GM23338 (cell line): Measurements from ENCODE around the gene IPPK. TPM values are rescaled to one million over a fixed set of nuclear protein-coding genes. Genes with fewer than 3 reads are reported as not detected.

Experiments used
- ATAC-seq: fragments of 200-7000 bp; cut with Tn5 transposase; 3 replicates; pipeline ENCODE4 v1.9.1; 2020
- DNase-seq: peaks from one replicate; pipeline ENCODE4 v3.0.0-alpha.2; 2015; ENCODE audit warnings: low spot score
- H2AFZ ChIP-seq: fragments of 200-600 bp; sonication (generic); 2 replicates; pipeline ENCODE4 v1.8.0; 2016; ENCODE audit warnings: antibody characterized with exemption, mild to moderate bottlenecking, moderate library complexity
- H3F3A ChIP-seq: fragments of 200-600 bp; sonication (generic); replicated peaks from 2 replicates; pipeline ENCODE4 v1.8.0; 2017; ENCODE audit warnings: antibody characterized with exemption, mixed run types, low read depth
- H3K27ac ChIP-seq: fragments of 200-600 bp; sonication (generic); 2 replicates; pipeline ENCODE4 v1.6.1; 2016; ENCODE audit warnings: low read depth
- H3K27me3 ChIP-seq: fragments of 200-600 bp; sonication (generic); 2 replicates; pipeline ENCODE4 v1.8.0; 2016; ENCODE audit warnings: mild to moderate bottlenecking, mixed run types, moderate library complexity; ENCODE audit not compliant: insufficient read depth
- H3K36me3 ChIP-seq: fragments of 200-600 bp; sonication (generic); 2 replicates; pipeline ENCODE4 v1.8.0; 2016; ENCODE audit warnings: mild to moderate bottlenecking; ENCODE audit not compliant: insufficient read depth
- H3K4me1 ChIP-seq: fragments of 200-600 bp; sonication (generic); 2 replicates; pipeline ENCODE4 v1.8.0; 2016; ENCODE audit warnings: mild to moderate bottlenecking, moderate library complexity; ENCODE audit not compliant: insufficient read depth
- H3K4me2 ChIP-seq: fragments of 200-600 bp; sonication (generic); 2 replicates; pipeline ENCODE4 v1.7.1; 2017; ENCODE audit warnings: mixed run types
- H3K4me3 ChIP-seq: fragments of 200-600 bp; sonication (generic); 2 replicates; pipeline ENCODE4 v1.6.1; 2016; ENCODE audit warnings: mixed run types
- H3K79me2 ChIP-seq: fragments of 200-600 bp; sonication (generic); replicated peaks from 2 replicates; pipeline ENCODE4 v1.8.0; 2017; ENCODE audit warnings: mild to moderate bottlenecking; ENCODE audit not compliant: insufficient read depth
- H3K9me2 ChIP-seq: fragments of 200-600 bp; sonication (generic); 2 replicates; pipeline ENCODE4 v1.8.0; 2017; ENCODE audit not compliant: insufficient read depth
- H4K20me1 ChIP-seq: fragments of 200-600 bp; sonication (generic); replicated peaks from 2 replicates; pipeline ENCODE4 v1.8.0; 2017; ENCODE audit warnings: mild to moderate bottlenecking; ENCODE audit not compliant: insufficient read depth
- H3K27ac Mint-ChIP-seq: 2 replicates; pipeline ENCODE4 v1.8.0; 2020; ENCODE audit warnings: inconsistent platforms, mild to moderate bottlenecking, moderate library complexity, mixed read lengths
- H3K27me3 Mint-ChIP-seq: 3 replicates; pipeline ENCODE4 v1.8.0; 2022; ENCODE audit warnings: low read depth, mild to moderate bottlenecking, moderate library complexity, mixed read lengths, inconsistent platforms; ENCODE audit not compliant: insufficient read depth, poor library complexity
- H3K36me3 Mint-ChIP-seq: 3 replicates; pipeline ENCODE4 v1.8.0; 2021; ENCODE audit warnings: low read depth, mild to moderate bottlenecking, inconsistent platforms, moderate library complexity, mixed read lengths
- H3K4me1 Mint-ChIP-seq: 3 replicates; pipeline ENCODE4 v1.8.0; 2020; ENCODE audit warnings: mild to moderate bottlenecking, inconsistent platforms, mixed read lengths
- H3K4me3 Mint-ChIP-seq: 3 replicates; pipeline ENCODE4 v1.8.0; 2021; ENCODE audit warnings: moderate library complexity, mild to moderate bottlenecking, inconsistent platforms, mixed read lengths
- H3K9me3 Mint-ChIP-seq: 3 replicates; pipeline ENCODE4 v1.8.0; 2020; ENCODE audit warnings: moderate library complexity, mild to moderate bottlenecking, inconsistent platforms, mixed read lengths
- CREB1 ChIP-seq: fragments of 250-450 bp; sonication (Bioruptor Pico); IDR thresholded peaks from 2 replicates; pipeline ENCODE4 v1.5.0; 2020; ENCODE audit warnings: low read depth, mild to moderate bottlenecking, moderate library complexity
- EZH2 ChIP-seq: fragments of 200-600 bp; sonication (generic); IDR thresholded peaks from one replicate; pipeline ENCODE4 v1.8.0; 2017; ENCODE audit warnings: antibody characterized with exemption, mild to moderate bottlenecking, low read depth; ENCODE audit not compliant: unreplicated experiment
- EZH2phosphoT487 ChIP-seq: fragments of 200-600 bp; sonication (generic); IDR thresholded peaks from one replicate; pipeline ENCODE4 v1.8.1; 2018; ENCODE audit warnings: antibody characterized with exemption; ENCODE audit not compliant: unreplicated experiment
- JUNB ChIP-seq: IDR thresholded peaks from one replicate; pipeline ENCODE4 v1.6.1; 2016; ENCODE audit warnings: antibody characterized with exemption; ENCODE audit not compliant: unreplicated experiment
- NANOG ChIP-seq: IDR thresholded peaks from 2 replicates; pipeline ENCODE4 v1.6.1; 2016; ENCODE audit warnings: antibody characterized with exemption, borderline replicate concordance
- POLR2AphosphoS5 ChIP-seq: IDR thresholded peaks from 2 replicates; pipeline ENCODE4 v1.6.1; 2016; ENCODE audit warnings: antibody characterized with exemption, low read depth
- STAT1 ChIP-seq: IDR thresholded peaks from one replicate; pipeline ENCODE4 v1.6.1; 2016; ENCODE audit warnings: antibody characterized with exemption; ENCODE audit not compliant: unreplicated experiment
- ZNF114 ChIP-seq: fragments of 250-450 bp; sonication (Bioruptor Pico); IDR thresholded peaks from 2 replicates; pipeline ENCODE4 v1.5.0; 2020; ENCODE audit warnings: mild to moderate bottlenecking, moderate library complexity
- ZNF331 ChIP-seq: fragments of 250-450 bp; sonication (Bioruptor Pico); IDR thresholded peaks from 2 replicates; pipeline ENCODE4 v1.5.0; 2020; ENCODE audit warnings: low read depth, mild to moderate bottlenecking, moderate library complexity
- polyA plus RNA-seq: library from polyadenylated mRNA; unstranded; fragments of >200 nt; fragmentation: Nextera tagmentation; extraction: Ambion mirVana; gene quantifications from 2 replicates; pipeline ENCODE4 v1.2.1, GENCODE V29; 2016
- total RNA-seq: library from RNA; depleted of rRNA; stranded (reverse); fragments of >200 nt; shearing (Covaris generic); gene quantifications from 2 replicates; pipeline ENCODE4 v1.2.3, GENCODE V29; 2014
- TF ChIP-seq, protein P1 (sequence below), 2 experiments: fragments of 200-600 bp in 1 of 2; sonication (generic) in 1 of 2; conservative IDR thresholded peaks; 2 replicates each; pipeline versions ENCODE4 v1.5.1 to v1.6.1; 2016 to 2017; ENCODE audit warnings: antibody characterized with exemption in 2 of 2, low read depth in 2 of 2, mild to moderate bottlenecking in 2 of 2, moderate library complexity in 1 of 2
- TF ChIP-seq, protein P2 (sequence below): IDR thresholded peaks from one replicate; pipeline ENCODE4 v1.6.1; 2018; ENCODE audit warnings: antibody characterized with exemption; ENCODE audit not compliant: unreplicated experiment
- TF ChIP-seq, protein P3 (sequence below): fragments of 250-450 bp; sonication (Bioruptor Pico); IDR thresholded peaks from 2 replicates; pipeline ENCODE4 v1.5.0; 2020; ENCODE audit warnings: mild to moderate bottlenecking, moderate library complexity
- TF ChIP-seq, protein P4 (sequence below): IDR thresholded peaks from 2 replicates; pipeline ENCODE4 v1.6.1; 2016; ENCODE audit warnings: antibody characterized with exemption

The IPPK gene
- total and polyA plus RNA-seq, 2 experiments from 2014 or later = 6.5 to 17.5 TPM

DNA sequence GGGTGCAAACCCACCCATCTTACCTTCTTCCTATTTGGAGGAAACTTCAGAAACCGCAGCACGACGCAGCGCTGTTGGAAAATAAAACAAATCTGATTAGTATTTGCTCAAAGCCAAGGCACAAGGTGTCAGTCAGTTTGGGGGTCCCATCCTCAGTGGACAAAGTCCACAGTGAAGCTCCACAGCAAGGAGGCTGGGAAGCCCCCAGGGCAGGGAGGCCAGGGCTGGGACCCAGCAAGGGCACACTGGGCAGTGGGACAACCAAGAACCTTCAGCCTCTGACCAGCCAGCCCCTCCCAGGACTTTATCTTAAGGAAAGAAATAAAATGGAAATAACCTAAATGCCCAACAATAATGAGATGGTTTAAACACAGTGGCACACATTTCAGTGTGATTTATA lies 11.3 kb downstream of the IPPK start:
- Histone ChIP-seq H3K79me2 (peaks cover 33% of the 10 kb centered on the region), H3K36me3 (no peaks in the 10 kb centered on the region), H4K20me1 (peaks cover 7% of the 10 kb centered on the region; the same call in 1 of the 2 replicates), H3F3A (no peaks in the 10 kb centered on the region), H3K9me2 (no peaks in the 10 kb centered on the region), H3K4me1 (peaks cover 6% of the 10 kb centered on the region; the same call in 1 of the 2 replicates), H2AFZ (no peak overlapping the region), H3K4me3 (no peak overlapping the region), H3K27ac (no peak overlapping the region), H3K27me3 (no peaks in the 10 kb centered on the region), H3K4me2 (no peak overlapping the region)
- no peak for DNase-seq
- peaks cover 6% of the 10 kb centered on the region for H3K36me3 Mint-ChIP-seq
- no peak overlapping the region for H3K4me3 Mint-ChIP-seq
- peaks cover 17% of the 10 kb centered on the region for H3K4me1 Mint-ChIP-seq
- H3K27me3 Mint-ChIP-seq = peaks cover 8% of the 10 kb centered on the region
- H3K27ac Mint-ChIP-seq = no peak overlapping the region
- TF ChIP-seq, protein P1, sequence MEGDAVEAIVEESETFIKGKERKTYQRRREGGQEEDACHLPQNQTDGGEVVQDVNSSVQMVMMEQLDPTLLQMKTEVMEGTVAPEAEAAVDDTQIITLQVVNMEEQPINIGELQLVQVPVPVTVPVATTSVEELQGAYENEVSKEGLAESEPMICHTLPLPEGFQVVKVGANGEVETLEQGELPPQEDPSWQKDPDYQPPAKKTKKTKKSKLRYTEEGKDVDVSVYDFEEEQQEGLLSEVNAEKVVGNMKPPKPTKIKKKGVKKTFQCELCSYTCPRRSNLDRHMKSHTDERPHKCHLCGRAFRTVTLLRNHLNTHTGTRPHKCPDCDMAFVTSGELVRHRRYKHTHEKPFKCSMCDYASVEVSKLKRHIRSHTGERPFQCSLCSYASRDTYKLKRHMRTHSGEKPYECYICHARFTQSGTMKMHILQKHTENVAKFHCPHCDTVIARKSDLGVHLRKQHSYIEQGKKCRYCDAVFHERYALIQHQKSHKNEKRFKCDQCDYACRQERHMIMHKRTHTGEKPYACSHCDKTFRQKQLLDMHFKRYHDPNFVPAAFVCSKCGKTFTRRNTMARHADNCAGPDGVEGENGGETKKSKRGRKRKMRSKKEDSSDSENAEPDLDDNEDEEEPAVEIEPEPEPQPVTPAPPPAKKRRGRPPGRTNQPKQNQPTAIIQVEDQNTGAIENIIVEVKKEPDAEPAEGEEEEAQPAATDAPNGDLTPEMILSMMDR (conservative IDR thresholded peaks at IDR 0.05; ENCODE audit: low read depth in 2 of 2) = no peak
- no peak for TF ChIP-seq STAT1
- TF ChIP-seq NANOG = no peak
- TF ChIP-seq, protein P2, sequence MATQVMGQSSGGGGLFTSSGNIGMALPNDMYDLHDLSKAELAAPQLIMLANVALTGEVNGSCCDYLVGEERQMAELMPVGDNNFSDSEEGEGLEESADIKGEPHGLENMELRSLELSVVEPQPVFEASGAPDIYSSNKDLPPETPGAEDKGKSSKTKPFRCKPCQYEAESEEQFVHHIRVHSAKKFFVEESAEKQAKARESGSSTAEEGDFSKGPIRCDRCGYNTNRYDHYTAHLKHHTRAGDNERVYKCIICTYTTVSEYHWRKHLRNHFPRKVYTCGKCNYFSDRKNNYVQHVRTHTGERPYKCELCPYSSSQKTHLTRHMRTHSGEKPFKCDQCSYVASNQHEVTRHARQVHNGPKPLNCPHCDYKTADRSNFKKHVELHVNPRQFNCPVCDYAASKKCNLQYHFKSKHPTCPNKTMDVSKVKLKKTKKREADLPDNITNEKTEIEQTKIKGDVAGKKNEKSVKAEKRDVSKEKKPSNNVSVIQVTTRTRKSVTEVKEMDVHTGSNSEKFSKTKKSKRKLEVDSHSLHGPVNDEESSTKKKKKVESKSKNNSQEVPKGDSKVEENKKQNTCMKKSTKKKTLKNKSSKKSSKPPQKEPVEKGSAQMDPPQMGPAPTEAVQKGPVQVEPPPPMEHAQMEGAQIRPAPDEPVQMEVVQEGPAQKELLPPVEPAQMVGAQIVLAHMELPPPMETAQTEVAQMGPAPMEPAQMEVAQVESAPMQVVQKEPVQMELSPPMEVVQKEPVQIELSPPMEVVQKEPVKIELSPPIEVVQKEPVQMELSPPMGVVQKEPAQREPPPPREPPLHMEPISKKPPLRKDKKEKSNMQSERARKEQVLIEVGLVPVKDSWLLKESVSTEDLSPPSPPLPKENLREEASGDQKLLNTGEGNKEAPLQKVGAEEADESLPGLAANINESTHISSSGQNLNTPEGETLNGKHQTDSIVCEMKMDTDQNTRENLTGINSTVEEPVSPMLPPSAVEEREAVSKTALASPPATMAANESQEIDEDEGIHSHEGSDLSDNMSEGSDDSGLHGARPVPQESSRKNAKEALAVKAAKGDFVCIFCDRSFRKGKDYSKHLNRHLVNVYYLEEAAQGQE = no peak
- TF ChIP-seq POLR2AphosphoS5 = no peak
- no peak for TF ChIP-seq CREB1 (CRISPR knock-in tag)
- TF ChIP-seq ZNF114 (CRISPR knock-in tag) = no peak
- no peak for TF ChIP-seq EZH2
- no peak for TF ChIP-seq EZH2phosphoT487
- no peak for TF ChIP-seq JUNB
- TF ChIP-seq, protein P3, sequence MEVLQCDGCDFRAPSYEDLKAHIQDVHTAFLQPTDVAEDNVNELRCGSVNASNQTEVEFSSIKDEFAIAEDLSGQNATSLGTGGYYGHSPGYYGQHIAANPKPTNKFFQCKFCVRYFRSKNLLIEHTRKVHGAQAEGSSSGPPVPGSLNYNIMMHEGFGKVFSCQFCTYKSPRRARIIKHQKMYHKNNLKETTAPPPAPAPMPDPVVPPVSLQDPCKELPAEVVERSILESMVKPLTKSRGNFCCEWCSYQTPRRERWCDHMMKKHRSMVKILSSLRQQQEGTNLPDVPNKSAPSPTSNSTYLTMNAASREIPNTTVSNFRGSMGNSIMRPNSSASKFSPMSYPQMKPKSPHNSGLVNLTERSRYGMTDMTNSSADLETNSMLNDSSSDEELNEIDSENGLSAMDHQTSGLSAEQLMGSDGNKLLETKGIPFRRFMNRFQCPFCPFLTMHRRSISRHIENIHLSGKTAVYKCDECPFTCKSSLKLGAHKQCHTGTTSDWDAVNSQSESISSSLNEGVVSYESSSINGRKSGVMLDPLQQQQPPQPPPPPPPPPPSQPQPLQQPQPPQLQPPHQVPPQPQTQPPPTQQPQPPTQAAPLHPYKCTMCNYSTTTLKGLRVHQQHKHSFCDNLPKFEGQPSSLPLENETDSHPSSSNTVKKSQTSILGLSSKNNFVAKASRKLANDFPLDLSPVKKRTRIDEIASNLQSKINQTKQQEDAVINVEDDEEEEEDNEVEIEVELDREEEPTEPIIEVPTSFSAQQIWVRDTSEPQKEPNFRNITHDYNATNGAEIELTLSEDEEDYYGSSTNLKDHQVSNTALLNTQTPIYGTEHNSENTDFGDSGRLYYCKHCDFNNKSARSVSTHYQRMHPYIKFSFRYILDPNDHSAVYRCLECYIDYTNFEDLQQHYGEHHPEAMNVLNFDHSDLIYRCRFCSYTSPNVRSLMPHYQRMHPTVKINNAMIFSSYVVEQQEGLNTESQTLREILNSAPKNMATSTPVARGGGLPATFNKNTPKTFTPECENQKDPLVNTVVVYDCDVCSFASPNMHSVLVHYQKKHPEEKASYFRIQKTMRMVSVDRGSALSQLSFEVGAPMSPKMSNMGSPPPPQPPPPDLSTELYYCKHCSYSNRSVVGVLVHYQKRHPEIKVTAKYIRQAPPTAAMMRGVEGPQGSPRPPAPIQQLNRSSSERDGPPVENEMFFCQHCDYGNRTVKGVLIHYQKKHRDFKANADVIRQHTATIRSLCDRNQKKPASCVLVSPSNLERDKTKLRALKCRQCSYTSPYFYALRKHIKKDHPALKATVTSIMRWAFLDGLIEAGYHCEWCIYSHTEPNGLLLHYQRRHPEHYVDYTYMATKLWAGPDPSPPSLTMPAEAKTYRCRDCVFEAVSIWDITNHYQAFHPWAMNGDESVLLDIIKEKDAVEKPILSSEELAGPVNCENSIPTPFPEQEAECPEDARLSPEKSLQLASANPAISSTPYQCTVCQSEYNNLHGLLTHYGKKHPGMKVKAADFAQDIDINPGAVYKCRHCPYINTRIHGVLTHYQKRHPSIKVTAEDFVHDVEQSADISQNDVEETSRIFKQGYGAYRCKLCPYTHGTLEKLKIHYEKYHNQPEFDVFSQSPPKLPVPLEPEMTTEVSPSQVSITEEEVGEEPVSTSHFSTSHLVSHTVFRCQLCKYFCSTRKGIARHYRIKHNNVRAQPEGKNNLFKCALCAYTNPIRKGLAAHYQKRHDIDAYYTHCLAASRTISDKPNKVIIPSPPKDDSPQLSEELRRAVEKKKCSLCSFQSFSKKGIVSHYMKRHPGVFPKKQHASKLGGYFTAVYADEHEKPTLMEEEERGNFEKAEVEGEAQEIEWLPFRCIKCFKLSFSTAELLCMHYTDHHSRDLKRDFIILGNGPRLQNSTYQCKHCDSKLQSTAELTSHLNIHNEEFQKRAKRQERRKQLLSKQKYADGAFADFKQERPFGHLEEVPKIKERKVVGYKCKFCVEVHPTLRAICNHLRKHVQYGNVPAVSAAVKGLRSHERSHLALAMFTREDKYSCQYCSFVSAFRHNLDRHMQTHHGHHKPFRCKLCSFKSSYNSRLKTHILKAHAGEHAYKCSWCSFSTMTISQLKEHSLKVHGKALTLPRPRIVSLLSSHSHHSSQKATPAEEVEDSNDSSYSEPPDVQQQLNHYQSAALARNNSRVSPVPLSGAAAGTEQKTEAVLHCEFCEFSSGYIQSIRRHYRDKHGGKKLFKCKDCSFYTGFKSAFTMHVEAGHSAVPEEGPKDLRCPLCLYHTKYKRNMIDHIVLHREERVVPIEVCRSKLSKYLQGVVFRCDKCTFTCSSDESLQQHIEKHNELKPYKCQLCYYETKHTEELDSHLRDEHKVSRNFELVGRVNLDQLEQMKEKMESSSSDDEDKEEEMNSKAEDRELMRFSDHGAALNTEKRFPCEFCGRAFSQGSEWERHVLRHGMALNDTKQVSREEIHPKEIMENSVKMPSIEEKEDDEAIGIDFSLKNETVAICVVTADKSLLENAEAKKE (CRISPR knock-in tag) = no peak
- no peak for TF ChIP-seq ZNF331 (CRISPR knock-in tag)
- TF ChIP-seq, protein P4, sequence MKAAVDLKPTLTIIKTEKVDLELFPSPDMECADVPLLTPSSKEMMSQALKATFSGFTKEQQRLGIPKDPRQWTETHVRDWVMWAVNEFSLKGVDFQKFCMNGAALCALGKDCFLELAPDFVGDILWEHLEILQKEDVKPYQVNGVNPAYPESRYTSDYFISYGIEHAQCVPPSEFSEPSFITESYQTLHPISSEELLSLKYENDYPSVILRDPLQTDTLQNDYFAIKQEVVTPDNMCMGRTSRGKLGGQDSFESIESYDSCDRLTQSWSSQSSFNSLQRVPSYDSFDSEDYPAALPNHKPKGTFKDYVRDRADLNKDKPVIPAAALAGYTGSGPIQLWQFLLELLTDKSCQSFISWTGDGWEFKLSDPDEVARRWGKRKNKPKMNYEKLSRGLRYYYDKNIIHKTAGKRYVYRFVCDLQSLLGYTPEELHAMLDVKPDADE = no peak
- ATAC-seq = no peak
- no peaks in the 10 kb centered on the region for H3K9me3 Mint-ChIP-seq
